LoVo (cell line): ENCODE data around the gene ACAD10.
"Not testable (repeated sequence)": the region's sequence is repeated elsewhere in the genome, so short reads cannot be mapped to it uniquely, and the experiment has no call there.

ENCODE experiments used
- DNase-seq: peaks from one replicate; pipeline ENCODE4 v3.0.0-alpha.2; 2016; ENCODE audit warnings: low spot score

Gene ACAD10

DNA sequence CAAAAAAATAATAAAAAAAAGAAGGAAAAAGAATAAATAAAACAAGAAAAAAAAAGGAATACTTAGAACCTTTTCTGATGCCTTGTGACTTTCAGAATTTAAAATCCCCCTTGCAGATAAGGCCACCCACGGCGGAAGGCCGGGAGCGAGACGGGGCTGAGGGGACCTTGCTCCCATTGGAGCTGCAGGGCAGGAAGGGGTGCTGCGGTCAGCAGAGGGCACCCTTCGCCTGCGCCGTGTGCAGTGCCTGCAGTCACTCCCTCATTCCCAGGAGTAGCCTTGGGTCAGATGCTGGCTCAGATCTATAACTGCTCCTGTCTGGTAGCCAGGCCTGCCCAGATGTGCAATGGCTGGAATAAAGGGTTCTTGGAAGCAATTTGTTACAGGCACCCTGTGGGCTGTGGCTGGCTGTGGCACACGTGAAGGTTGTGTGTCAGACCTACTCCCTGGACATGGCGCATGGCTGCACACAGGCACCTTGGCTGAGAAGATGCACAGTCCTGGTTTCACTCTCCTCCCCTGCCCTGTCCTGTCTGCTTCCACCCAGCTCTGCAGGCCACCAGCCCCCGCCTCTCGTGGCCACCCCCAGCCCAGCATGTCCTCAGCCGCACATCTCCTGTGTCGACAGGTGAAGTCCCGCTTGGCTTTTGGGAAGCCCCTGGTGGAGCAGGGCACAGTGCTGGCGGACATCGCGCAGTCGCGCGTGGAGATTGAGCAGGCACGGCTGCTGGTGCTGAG is 67.5 kb downstream of the ACAD10 start:
- DNase-seq: peak; percentile 27

DNA sequence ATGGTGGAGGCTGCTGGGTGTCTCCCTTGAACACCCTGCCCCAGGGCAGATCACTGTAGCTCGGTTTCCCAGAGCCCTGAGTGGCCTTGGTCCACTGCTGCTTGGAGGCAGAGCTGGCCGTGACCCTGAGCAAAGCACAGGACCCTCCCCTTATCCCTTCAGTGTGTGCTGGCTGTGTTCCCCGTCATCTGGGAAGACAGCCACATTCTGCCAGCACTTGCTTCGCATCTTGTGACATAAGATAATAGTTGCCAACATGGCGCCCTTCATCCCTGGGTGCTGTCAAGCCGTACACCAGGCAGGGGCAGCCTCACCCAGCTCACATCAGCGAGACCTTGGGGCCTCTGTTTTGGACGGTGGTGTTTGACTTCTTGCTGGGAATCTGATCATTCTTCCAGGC is 68.8 kb downstream of the ACAD10 start:
- DNase-seq: no peak

DNA sequence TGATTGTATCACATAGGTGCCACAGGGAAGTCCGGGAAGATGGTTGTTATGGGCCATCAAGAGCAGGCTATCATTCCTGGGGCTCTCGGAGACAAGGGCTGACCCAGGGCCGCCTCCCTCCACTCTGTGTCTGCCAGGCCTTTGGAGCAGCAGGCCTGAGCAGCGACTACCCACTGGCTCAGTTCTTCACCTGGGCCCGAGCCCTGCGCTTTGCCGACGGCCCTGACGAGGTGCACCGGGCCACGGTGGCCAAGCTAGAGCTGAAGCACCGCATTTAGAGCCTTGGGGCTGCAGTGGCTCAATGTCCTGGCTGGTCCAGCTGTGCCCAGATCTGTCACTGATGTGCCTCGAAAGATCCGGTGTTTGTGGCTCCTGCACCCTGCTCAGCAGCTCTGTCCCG is 70.3 kb downstream of the ACAD10 start:
- no peak for DNase-seq

DNA sequence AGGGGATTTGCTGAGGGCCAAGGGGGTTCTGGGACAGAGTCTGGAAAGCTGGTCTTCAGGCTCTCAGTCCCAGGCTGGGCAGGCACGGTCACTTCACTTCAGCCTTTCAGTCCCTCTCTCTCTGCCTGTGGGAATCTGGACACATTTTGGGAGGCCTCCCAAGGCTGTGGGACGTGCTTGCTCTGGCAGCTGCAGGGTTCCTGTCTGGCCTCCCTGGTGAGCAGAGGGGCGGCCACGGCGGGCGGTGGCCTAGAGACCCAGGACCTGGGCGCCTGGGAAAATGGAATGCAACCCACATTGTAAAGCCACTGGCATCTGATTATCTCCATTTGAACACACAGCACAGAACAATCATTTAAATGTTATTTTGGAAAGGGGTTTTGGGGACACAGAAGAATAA is 70.8 kb downstream of the ACAD10 start:
- no peak for DNase-seq

DNA sequence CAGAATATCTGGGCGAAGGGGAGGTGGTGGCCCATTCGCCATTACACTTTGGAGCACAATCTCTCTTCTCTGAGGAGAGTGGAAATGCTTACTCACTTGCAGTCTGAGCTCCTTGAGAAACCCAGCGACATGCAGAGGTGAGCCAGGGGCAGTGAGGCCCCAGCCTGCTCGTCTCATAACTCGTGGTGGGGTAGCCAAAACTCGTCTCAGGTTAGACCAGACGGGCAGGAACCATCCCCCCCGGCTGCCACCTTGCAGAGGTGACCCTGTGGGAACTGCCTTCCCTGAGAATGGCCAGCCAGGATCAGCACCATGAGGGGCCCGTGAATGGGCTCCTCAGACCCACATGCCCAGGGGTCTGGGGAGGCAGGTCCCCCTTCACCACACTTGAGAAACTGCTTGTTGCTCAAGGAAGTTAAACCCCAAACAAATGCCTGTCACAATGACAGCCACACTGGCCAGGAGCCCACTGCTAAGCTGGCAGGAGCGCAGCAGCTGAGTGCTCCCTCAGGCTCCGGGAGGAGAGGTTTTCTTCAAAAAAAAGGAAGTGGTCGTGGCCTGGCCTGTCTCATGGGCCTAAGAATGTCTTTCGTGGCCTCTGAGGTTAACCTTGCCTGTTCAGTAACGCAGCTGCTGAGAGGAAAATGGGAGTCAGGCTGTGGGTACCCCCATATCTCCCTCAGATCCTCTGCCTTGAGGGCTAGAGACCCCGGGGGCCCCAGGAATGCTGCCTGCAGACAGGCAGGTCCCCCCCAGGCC is 71.7 kb downstream of the ACAD10 start:
- no peak for DNase-seq

DNA sequence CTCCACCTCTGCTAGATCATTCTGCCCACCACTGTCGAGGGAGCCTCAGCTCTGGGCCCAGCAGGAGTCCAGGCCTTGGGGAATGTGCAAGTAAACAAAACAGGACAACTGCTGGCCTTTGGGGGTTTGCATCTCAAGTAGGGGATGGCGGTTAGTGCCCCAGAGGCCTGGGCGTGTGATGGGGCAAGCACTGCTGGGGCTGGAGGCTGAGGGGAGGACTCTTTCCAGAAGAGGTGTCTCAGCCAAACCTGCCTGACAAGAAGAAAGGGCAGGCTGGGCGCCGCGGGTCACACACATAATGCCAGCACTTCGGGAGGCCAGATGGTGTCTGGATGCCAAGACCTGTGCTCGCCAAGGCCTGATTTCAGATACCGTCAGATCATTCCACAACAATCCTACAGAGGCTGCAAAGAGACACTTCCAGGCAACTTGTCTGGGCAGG is 72.3 kb downstream of the ACAD10 start:
- no peak for DNase-seq

DNA sequence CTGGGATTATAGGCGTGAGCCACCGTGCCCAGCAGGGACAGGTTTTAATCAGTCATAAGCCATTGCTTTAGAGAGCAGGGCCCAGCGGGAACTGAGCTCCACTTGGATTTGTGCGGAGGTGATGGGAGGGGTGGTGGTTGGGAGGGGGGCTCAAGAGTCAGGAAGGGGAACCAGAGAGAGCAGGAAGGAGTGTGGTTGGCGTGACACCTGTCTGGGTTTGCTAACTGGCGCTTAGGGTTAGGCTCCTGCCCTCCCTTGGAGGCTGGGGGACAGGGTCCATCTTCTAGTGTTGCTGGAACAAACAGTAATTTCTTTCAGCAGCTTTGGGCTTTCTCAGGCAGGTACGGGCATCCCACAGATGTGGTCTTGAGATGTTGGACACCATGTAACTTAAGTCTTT is 73.4 kb downstream of the ACAD10 start:
- no peak for DNase-seq

DNA sequence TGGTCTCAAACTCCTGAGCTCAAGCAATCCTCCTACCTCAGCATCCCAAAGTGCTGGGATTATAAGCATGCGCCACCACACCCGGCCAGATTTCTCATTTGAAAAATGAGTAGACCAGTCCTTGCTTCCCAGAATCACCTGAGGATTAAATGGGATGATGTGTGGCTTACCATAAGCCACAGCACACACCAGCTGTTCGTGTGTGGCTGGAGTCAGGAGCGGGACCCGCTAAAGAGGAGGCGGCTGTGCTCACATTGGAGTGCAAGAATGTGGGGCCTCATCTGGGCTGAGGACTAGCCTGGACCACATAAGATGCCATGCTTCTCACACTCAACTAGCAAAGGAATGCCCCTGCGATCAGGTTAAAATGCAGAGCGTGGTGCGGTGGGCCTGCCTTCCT is 74.1 kb downstream of the ACAD10 start:
- DNase-seq: no peak

DNA sequence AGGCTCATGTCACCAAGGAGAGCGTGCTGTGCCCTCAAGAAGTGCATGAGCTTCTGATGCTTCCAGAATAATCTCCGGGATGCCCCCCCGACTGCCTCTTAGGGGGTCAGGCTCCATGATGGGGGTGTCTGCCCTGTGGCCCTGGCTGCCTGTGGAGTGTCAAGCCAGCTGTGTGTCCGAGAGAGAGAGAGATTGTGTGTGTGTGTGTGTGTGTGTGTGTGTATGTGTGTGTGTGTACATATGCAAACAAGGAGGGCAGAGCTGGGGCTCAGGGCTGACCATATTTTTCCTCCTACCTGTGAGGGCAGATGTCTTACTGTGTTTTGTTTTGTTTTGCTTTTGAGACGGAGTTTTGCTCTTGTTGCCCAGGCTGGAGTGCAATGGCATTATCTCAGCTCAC is 75.2 kb downstream of the ACAD10 start:
- DNase-seq: no peak

DNA sequence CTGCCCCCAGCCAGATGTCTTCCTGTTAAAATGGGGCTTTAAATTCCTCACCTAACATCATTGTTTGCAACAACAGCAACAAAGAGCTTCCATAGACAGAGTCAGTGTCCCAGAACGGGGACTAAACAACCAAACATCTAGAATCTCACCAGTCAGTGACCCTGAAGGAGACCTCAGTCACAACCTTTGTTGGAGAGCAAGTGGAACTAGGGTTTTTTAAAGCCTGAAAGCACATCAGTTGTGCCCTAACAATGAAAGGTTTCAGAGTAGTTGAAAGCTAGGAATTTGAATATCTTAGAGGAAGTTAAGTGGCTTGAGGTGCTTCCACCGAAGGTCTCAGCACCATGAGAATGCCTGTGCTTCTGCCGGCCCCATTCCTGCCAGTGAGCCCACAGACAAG is 75.9 kb downstream of the ACAD10 start:
- no peak for DNase-seq

DNA sequence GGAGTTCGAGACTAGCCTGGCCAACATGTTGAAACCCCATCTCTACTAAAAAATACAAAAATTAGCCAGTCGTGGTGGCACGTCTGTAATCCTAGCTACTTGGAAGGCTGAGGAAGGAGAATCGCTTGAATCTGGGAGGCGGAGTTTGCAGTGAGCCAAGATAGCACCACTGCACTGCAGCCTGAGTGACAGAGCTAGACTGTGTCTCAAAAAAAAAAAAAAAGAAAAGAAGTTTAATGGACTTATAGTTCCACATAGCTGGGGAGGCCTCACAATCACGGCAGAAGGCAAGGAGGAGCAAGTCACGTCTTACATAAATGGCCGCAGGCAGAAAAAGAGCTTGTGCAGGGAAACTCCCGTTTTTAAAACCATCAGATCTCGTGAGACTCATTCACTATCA is 77.7 kb downstream of the ACAD10 start:
- not testable (repeated sequence) for DNase-seq

DNA sequence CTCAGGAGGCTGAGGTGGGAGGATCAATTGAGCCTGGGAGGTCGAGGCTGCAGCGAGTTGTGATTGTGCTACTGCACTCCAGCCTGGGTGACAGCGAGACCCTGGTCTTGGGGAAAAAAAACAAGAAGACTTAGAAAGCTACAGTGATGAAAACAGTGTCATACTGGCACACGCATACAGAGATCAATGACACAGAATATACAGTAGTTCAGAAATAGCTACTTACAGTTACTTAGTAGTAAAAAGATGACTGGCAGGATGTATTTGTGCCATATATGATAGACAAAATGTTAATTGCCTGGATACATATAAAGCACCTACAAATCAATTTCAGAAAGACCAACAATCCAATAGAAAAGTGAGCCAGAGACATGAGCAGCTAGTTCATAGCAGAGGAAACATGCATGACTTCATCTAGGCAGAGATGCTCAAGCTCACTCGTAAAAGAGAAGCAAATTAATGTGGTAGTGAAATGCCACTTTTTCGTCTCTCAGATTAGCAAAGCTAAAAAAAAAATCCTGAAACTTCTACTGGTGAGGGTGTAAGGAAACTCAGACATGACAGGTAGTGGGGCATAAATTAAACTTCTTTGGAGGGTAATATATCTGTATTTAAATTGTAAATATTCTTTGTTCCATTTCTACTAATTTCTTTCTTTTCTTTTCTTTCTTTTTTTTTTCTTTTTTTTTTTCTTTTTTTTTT is 78.4 kb downstream of the ACAD10 start:
- DNase-seq: no peak

DNA sequence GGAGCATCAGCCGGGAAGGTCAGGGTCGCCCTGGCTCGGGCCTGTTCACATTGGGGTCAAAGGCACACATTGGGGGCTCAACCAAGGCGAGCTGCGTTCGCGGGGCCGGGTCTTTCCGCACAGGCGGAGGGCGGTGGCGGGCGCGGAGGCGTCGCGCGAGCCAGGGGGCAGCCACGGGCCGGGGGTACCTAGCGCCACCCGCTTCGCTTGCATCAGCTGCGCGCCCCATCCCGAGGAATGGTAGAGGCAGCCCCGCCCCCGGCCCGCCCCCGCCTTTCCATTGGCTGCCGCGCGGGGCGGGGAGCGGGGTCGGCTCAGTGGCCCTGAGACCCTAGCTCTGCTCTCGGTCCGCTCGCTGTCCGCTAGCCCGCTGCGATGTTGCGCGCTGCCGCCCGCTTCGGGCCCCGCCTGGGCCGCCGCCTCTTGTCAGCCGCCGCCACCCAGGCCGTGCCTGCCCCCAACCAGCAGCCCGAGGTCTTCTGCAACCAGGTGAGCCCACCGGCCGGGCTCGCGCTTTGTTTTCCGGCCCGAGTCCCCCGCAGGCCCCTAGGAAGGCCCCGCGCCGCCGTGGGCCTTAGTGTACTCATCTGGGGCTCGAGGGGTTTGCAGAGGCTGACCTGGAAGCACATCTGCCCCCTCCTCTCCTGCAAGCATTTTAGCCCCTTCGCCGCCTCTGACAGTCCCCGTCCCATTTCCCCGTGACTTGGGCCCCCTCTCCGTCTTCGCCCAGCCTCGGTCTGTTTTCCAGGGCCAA is 80.9 kb downstream of the ACAD10 start, which contains the start of gene ALDH2:
ALDH2 (plus strand) TSS at position 326 of the 754 bp plus-strand sequence; CDS start at position 376, 50 bp downstream.
- DNase-seq: peak; percentile 88

DNA sequence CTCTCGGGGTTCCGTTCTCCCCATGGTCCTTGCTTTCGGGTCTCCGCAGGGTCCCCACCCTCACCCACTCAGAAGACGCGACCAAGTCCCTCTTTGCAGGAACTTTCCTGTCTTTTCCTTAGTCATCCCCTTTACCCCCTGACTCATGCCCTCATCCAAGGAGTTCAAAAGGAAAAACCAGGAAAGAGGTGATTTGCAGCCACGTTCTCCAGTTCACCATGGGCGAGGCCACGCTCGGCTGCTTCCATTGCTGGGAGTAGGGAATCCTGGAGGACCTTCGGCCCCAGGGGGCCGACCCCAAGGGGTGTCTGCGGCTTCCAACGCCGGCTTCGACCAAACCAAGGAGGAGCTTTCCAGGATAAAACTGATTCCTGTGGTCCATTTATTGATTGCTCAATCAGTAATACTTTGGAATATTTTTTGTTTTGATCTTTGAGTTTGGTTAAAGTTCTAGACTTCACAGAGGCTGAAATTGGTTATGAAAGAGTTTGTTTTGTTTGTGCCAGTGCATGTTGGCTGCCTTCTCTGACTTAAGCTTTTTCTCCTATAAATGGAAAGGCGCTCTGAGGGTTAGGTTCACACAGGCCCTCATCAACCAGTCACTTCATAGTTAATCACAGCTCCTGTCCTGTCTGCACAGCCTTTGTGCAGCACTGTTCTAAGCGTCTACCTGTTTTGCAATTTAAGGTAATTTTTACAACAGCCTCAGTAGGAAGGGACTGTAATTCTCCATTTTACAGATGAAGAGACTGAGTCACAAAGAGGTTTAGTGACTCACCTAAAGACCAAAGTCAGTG is 81.7 kb downstream of the ACAD10 start:
- DNase-seq: peak; percentile 71

DNA sequence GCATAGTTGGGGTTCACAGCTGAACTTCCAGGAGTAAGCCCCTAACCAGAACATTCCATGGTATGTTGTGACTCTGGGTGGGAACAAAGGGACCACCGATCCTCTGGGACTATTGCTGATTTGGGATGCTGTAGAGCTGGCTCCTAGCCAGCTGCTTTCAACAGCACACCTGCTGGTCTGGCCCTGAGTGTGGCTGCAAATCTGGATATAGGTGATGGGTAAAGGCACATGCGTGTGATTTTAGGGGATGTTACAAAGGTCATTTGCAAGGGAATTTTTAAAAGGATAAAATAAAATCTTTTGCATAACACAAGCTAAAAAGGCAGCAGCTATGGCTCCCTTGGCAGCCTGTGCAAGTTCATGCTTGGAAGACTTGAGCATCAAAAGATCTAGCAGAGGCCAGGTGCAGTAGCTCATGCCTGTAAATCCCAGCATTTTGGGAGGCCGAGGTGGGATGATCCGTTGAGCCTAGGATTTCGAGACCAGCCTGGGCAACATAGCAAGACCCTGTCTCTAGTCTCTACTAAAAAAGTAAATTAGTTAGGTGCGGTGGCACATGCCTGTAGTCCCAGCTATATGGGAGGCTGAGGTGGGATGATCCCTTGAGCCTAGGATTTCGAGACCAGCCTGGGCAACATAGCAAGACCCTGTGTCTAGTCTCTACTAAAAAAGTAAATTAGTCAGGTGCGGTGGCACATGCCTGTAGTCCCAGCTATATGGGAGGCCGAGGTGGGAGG is 82.5 kb downstream of the ACAD10 start:
- DNase-seq: no peak

DNA sequence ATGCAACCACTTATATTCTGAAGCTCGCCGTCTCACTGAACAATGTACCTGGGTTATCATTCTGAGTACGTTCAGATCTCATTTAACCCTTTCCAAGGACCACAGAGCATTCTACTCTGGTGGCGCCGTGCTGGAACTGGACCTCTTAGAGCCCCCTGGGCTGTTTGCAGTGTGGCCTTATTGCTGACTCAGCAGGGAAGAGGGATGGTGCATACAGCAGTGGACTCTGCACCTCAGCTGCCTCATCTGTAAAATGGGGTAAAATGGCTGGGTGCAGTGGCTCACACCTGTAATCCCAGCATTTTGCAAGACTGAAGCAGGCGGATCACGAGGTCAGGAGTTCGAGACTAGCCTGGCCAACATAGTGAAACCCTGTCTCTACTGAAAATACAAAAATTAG is 83.7 kb downstream of the ACAD10 start:
- no peak for DNase-seq

DNA sequence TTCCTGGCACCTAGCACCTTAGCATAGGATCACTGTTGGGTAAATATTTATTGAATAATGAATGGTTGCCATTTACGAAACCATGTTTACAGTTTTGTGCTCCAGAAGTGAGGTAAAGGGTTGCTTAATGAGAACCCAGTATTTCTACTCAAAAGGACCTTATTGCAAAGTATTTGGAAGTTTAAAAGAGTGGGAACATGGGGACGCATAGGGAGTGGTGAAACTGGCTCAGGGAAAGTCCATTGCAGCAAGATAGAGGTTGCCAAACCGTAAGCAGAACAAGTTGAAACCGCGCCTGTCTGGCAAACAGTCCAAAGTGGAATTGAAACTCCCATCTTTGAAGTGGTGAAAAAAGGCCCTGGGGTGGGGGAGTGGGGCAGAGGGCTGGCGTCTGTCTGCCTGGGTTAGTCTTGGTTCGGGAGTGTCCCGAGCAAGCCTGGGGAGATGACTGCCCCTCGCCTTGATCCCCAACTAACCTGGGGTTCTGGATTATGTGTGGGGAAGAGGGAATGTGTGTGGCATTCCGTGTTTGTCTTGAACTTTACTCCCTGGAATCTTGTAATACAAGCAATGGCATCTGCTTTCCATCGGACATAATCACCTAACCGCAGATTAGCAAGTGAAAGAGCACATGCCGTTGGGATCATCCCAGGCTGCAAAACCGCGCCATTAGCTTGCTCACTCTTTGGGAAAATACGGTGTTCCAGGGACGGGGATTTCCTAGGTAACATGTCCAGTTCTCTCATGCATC is 88.1 kb downstream of the ACAD10 start:
- DNase-seq: peak; percentile 81

DNA sequence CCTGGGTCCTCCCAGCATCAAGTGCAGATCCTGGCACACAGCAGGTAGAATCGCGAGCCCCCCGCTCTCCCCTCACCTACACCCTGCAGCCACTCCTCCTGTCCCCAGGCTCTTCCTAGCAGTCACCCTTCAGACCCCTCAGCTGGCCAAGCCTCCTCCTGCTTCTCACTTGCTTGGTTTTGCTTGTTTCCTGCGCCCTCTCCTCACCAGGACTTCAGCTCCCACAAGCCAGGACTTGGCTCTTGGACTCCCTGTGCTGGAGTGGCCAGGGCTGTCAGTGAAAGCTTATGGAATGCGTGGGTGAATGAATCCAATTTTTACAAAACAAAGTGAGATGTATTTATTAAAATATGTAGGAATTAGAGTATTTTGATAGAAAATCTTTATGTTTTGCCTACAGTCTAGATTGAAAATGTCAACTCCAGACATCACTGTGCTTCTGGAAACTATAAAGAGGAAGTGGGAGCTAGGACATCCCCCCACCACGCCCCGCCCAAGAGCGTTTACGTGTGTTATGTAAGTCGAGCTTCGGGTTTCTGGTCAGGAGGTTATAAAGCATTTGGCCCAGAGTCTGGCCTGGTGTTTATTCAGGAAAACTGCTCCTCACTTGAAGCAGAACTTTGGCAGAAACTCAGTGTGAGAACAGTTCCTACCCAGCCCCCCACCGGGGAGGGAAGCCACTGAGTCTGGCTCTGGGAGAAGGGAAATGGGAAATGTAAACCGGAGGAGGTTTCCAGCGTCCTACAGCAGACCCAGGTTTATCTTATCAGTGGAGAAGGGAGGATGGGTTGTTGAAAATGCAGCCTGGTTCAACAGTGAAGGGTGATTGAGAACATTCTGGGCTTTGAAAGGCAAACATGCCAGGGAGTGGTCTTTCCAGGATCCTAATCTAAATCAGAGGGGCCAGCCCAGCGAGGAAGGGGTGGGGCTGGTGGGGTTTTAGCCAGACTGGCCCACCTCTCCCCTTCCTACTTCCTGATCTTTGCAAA is 89.6 kb downstream of the ACAD10 start:
- peak; percentile 42 for DNase-seq
